ENCODE data around the gene CSTPP1.
"Not testable (repeated sequence)": the region's sequence is repeated elsewhere in the genome, so short reads cannot be mapped to it uniquely, and the experiment has no call there.

CSTPP1 gene

GRCh38 chr11:46953093-46953492 is 16.5 kb downstream of the CSTPP1 start:
- DNase-seq (ENCODE audit: low read depth in 2 of 2), result no peak

DNA sequence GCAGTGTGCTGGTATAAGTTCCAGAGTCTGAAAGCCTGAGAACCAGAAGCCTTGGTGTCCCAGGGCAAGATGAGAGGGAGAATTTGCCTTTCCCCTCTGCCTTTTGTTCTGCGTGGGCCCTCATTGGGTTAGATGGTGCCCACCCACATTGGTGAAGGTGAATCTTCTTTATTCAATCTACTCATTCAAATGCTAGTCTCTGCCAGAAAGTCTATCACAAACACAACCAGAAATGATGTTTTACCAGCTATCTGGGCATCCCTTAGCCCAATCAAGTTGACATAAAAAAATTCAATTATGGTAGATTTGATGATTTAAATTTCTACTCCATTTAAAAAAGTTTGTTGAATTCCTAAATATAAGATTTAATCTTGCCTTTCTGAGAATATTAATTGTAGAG is 22.2 kb downstream of the CSTPP1 start:
- DNase-seq (ENCODE audit: low read depth in 2 of 2), result no peak

GRCh38 chr11:46961041-46961440 is 24.5 kb downstream of the CSTPP1 start:
- no peak for DNase-seq (ENCODE audit: low read depth in 2 of 2)

DNA sequence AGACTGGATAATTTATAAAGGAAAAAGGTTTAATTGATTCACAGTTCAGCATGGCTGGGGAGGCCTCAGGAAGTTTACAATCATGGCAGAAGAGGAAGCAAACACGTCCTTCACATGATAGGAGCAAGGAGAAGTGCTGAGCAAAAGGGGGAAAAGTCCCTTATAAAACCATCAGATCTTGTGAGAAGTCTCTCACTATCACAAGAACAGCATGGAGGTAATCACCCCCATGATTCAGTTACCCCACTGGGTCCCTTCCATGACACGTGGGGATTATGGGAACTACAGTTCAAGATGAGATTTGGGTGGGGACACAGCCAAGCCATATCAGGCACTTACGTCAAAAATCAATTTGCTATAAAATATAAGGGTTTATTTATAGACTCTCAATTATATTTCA is 25.3 kb downstream of the CSTPP1 start:
- DNase-seq (ENCODE audit: low read depth in 2 of 2), result not testable (repeated sequence)

- DNase-seq (ENCODE audit: low read depth in 2 of 2), result no peak
These were observed 27.3 kb downstream of the CSTPP1 start for GRCh38 chr11:46963844-46964243.

GRCh38 chr11:46966773-46967172 is 30.2 kb downstream of the CSTPP1 start:
- DNase-seq (ENCODE audit: low read depth in 2 of 2), result no peak

DNA sequence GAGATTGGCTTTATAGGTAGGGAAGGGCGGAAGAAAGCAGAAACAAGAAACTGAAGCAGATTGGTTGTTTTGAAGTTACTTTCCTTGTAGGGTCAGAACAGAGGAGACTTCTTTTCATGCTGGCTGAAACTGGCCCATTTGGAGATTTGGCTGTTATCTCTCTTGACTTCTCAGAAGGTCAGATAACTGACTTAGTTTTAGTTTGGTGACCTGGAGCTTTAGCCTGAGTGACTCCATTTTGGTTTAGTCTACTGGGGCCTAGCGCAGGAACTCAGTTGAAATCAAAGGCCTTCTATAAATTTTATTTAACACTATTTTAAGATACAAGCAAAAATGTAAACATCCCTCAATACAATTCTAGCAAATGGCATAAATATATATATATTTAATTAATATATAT is 31.4 kb downstream of the CSTPP1 start:
- no peak for DNase-seq (ENCODE audit: low read depth in 2 of 2)

DNA sequence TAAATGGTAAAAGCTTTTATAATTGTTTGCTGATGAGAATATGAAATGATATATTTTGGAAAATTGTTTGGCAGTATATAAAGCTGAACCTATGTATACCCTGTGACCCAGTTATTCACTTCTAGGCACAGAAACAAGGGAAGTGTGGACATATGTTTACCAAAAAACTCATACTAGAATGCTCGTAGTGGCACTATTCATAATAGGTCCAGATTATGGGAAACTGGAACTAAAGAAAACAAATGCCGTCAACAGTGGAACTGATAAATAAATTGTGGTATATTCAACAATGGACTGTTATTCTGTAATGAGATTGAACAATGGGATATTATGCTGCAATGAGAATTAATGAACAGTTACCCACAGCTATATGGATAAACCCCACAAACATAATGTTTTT is 32.8 kb downstream of the CSTPP1 start:
- DNase-seq (ENCODE audit: low read depth in 2 of 2), result no peak

DNA sequence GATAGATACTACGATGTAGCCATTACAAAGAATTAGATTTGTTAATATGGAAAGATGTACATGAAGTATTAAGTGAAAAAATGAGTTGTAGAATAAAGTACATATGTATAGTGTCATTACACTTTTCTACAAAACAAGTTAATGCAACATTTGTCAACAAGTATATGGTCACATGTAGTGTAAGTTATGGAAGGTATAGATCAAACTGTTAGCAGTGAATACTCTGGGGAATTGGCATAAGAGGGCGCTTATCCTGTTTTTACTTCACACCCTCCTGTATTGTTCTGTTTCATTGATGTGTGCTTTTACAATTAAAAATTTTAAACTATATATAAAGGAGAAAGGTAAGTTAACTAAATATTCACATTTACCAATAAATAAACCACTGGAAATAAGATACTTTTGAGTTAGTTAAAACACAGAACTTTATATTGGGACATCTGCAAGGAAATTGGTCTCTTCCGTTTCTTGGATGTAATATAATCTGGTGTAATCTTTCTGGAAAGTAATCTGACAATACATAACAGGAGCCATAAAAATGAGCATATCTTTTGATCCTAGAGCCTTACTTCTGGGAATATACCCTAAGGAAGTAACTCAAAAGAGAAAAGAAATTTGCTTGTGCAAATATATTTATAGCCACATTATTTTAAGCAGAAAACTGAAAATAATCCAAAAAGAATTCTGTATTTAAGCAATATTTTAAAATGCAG is 34.5 kb downstream of the CSTPP1 start:
- DNase-seq (ENCODE audit: low read depth in 2 of 2), result no peak

GRCh38 chr11:46972343-46972742 is 35.8 kb downstream of the CSTPP1 start:
- no peak for DNase-seq (ENCODE audit: low read depth in 2 of 2)

GRCh38 chr11:46972821-46973220 is 36.3 kb downstream of the CSTPP1 start:
- DNase-seq (ENCODE audit: low read depth in 2 of 2), result no peak

DNA sequence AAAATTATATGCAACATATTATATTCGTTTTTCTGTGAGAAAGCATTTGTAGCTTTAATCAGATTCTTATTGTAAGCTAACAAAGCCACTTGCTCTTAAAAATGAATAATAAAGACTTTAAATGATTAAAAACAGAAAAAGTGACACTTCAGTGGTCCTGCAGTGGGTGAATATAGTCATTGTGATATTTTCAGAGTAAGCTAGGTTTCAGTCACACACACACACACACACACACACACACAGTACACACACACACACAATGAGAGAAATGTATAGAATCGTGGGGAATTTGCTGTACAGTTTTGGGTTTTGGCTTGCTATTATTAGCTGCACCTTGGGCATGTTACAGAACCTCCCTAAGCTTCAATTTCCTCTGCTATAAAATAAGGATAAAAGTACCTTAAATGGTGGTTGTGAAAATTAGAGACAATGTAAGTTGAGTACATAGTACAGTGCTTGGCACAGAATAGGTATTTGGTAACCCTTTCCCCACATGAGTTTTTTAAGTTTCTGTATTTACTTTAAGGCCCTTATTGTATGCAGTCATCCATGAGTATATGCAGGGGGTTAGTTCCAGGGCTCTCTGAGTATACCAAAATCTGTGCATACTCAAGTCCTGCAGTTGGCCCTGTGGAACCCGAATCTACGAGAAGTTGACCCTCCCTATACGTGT is 39.8 kb downstream of the CSTPP1 start:
- no peak for DNase-seq (ENCODE audit: low read depth in 2 of 2)

DNA sequence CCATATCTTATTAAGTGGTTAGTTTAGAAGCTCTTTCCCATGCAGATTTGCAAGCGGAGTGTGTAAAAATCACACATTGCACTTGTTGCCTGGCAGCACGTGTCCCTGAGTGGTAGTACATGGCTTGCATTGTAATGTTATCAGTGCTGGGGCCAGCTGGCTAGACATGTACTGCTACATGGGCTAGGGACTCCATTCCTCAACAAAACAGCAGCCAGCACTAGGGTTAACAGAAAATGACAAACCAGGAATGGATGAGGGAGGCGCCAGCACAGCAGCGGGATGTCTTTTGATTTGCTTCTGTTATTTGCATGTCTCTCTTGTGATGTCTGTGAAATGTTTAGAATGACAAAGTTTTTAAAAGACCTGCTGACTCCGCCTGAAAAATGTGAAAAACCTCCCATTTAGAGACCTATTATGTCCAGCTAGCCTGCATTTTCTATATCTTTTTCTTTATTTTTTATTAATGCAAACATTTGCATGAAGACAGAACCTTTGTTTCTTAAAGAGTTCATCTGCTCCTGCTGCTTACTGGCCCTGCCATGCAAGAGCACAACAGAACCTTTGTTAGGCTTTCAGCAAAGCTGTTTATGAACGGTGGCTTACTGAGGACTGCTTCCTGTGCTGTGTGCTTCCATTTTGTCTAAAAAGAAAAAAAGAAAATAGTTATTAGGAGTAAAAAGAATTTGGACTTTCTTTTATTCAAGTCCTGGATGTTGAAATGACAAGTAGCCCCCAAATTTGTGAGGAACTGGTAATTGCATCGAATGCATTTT is 40.7 kb downstream of the CSTPP1 start:
- no peak for DNase-seq (ENCODE audit: low read depth in 2 of 2)

- no peak for DNase-seq (ENCODE audit: low read depth in 2 of 2)
These were observed 41.5 kb downstream of the CSTPP1 start for GRCh38 chr11:46978005-46978491.

DNA sequence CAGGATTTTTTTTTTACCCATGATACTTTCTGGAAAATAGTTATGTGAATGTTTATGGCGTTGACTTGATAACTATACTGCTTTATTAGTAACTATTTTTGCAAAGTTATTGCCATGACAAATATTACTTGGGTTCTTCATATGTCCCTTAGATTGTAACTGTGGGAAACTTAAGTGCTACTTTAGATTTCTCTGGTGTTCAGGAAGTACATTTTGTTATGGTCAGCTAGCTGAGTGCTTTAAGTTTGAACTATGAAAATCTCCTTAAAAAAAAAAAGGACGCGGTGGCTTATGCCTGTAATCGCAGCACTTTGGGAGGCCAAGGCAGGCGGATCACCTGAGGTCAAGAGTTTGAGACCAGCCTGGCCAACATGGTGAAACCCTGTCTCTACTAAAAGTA is 42.8 kb downstream of the CSTPP1 start:
- DNase-seq (ENCODE audit: low read depth in 2 of 2), result no peak

DNA sequence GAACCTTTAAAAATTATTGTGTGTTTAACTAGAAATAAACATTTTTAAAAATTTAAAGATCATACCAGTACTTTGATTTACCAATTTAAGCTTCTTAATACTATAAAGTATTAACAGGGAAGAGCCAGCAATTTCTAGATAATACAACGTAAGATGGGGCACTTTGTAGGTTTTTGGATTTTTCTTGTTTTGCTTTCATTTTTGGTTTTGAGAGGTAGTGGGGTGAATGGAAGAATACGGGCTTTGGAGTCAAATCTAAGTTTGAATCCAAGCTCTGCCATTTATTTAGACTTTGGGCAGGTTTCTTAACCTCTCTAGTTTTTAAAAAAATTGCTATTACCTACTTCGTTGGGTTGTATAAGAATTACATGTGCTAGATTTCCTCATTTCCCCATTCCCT is 44.9 kb downstream of the CSTPP1 start:
- DNase-seq (ENCODE audit: low read depth in 2 of 2), result no peak

DNA sequence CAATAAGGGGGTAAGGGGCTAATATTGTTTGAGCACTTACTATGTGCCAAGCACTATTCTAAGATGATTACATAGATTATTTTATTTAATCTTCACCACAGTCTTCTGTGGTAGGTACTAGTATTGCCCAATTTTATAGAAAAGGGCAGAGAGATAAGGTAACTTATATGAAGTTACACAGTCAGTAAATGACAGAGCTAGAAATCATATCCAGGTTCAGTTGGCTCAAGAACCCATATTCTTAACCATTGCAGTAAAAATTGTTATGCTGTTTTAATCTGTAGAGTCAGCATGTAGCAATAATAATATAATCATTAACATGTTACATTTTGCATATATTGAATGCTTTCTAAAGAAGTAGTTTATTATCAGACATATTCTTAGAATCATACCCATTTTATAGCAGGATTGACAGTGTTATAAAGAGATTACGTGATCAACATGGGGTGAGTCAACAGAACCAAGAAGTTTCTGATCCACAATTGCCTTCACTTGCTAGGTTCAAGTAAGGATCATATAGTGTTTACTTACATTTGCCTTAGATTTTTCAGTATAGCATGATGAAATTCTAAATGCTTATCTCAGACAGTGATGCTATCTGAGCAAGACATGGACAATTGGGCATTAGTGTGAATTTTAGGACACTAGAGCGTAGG is 46.4 kb downstream of the CSTPP1 start:
- DNase-seq (ENCODE audit: low read depth in 2 of 2), result no peak

DNA sequence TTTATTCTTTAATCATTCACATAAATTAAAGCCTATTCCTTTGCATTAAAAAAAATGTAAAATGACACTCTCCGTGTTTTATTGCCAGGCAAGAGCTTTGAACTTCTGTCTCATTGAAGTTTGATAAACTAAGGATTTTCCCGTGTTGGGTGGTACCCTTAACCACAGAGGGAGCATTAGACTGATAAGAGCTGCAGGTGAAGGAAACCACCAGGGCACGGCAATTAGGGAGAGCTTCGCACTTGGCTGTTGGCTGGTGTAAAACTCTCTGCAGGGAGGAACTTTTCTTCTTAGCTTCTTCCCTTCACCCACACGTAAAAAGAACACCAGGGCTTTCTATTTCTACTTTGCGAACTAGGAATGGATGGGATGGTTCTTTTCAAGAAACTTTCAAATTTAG is 47.0 kb downstream of the CSTPP1 start:
- DNase-seq (ENCODE audit: low read depth in 2 of 2), result no peak

DNA sequence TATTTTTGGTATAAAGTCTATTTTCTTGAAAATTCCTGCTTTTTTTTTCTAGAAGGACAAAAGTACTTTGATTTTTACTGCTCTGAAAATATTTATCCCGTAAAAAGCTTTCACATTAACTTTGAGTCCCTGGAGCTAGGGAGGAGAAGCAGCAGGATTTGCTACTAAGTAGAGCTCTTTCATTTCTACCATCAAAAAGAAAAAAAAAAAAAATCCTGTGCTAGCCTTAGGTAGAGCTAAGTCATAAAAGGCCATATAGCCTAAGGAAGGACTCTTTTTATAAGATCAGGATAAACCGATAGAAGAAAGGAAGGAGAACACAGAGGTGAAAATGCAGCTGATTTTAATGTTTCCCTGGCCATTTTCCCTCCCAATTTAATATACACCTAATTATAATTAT is 48.0 kb downstream of the CSTPP1 start:
- no peak for DNase-seq (ENCODE audit: low read depth in 2 of 2)

GRCh38 chr11:46984987-46985386 is 48.4 kb downstream of the CSTPP1 start:
- DNase-seq (ENCODE audit: low read depth in 2 of 2), result no peak

- no peak for DNase-seq (ENCODE audit: low read depth in 2 of 2)
These were observed 50.6 kb downstream of the CSTPP1 start for GRCh38 chr11:46987183-46987582.

- DNase-seq (ENCODE audit: low read depth in 2 of 2), result not testable (repeated sequence)
These were observed 53.4 kb downstream of the CSTPP1 start for GRCh38 chr11:46989810-46990487.
